A549 treated with RU486 at 1 μM for 4 hours (cell line): ENCODE data around the gene RAB12. TPM values are rescaled to one million over a fixed set of nuclear protein-coding genes. Genes with fewer than 3 reads are reported as not detected.

Experiments used
- total RNA-seq: library from RNA; stranded (reverse); fragments of 200-300 nt; extraction: Qiagen RNA extraction; gene quantifications from 5 replicates; pipeline ENCODE4 v1.2.3, GENCODE V29; 2022; ENCODE audit warnings: low read depth

RAB12 gene
- total RNA-seq, result 19.8 to 33.6 TPM (median 29.8 TPM) in 5 replicates

GRCh38 chr18:8608795-8609658, at the start of gene RAB12:
TSS of gene RAB12 (plus strand) at chr18:8609437. CDS start at chr18:8609440, 3 bp downstream.

Other genes with a start within 250 kb of the RAB12 start
- gene MTCL1, start 96.1 kb downstream of the RAB12 start, total RNA-seq, result 50.9 to 71.6 TPM (median 65.9 TPM) in 5 replicates